ENCODE data around the gene KRT33B. TPM values are rescaled to one million over a fixed set of nuclear protein-coding genes. Genes with fewer than 3 reads are reported as not detected.
"Not testable (repeated sequence)": the region's sequence is repeated elsewhere in the genome, so short reads cannot be mapped to it uniquely, and the experiment has no call there.

KRT33B gene
- total and polyA plus RNA-seq, 2 of the 13 experiments (the other 11 are each of a cell fraction or from before 2014, with no cell fraction given): not detected

DNA sequence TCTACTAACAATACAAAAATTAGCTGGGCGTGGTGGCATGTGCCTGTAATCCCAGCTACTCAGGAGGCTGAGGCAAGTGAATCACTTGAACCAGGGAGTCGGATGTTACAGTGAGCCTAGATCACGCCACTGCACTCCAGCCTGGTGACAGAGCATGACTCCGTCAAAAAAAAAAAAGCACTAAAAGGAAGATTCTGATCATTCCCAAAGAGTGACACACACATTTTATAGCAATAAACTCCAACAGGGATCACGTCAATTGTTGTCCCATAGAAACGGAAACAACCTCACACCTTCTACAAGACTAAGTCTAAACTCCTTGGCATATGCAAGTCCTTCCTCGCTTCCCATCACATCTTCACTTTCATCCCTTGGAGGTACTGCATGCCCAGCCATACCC lies 10.5 kb upstream of the KRT33B start:
- DNase-seq (ENCODE audit: low spot score); H3K36me3 ChIP-seq (replicated peaks in 1 of 2; ENCODE audit: control insufficient read depth in 1 of 2, insufficient read depth in 2 of 2, low read length in 2 of 2); CTCF ChIA-PET (ENCODE audit: low intra/inter-chr PET ratio, low total read pairs); H3K27me3 ChIP-seq (ENCODE audit: control insufficient read depth in 1 of 2, insufficient read depth in 2 of 2, low read length in 2 of 2); BruUV-seq (replicated peaks); H3K4me3 ChIP-seq (replicated peaks in 1 of 3; ENCODE audit: insufficient read depth in 1 of 3, low read depth in 2 of 3, low read length in 3 of 3); ATAC-seq; H2AFZ ChIP-seq (ENCODE audit: low read length); intact Hi-C loops (cut with micrococcal nuclease; ENCODE audit: unreplicated experiment); H3K27ac ChIP-seq (ENCODE audit: extremely low read length, insufficient read depth, low read length); FAIRE-seq; H4K20me1 ChIP-seq (ENCODE audit: insufficient read depth, low read length); in situ Hi-C loops (cut with HindIII; ENCODE audit: extremely low pct_ligation_motif_present, low pct_unique_long_range_greater_than_20kb); H3K79me2 ChIP-seq (ENCODE audit: insufficient read depth, low read length); H3K9ac ChIP-seq (ENCODE audit: insufficient read depth, low read depth, low read length); H3K4me1 ChIP-seq (ENCODE audit: insufficient read depth, low read length); H3K4me2 ChIP-seq (ENCODE audit: low read depth, low read length); POLR2A ChIA-PET; H3K9me3 ChIP-seq (ENCODE audit: low read length): not testable (repeated sequence)
- 42% methylated on average over 7 of the region's 7 CpGs for WGBS (ENCODE audit: low lambda C conversion rate)

DNA sequence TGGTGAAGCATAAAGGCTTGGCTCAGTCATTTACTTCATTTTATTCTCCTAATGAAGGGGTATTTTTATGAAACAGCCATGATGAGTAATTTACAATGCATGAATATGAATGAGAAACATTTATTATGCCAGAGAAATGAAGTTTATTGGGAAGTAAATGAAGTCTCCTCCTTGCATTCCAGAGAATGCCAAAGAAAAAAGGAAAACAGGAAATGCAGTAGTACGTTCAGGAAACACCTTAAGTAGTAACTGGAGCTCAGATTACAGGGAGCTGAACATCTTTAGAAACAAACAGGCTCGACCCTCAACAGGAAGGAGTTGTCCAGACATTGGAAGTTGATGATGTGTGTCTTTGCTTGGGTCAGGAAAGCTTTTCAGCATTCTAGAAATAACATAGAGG lies 7.9 kb upstream of the KRT33B start:
- CTCF ChIA-PET (ENCODE audit: low intra/inter-chr PET ratio, low total read pairs): no interaction called here

More for the DNA sequence above, 7.9 kb upstream of the KRT33B start:
- intact Hi-C loops (cut with micrococcal nuclease; ENCODE audit: unreplicated experiment) (no loop called here), in situ Hi-C loops (cut with HindIII; ENCODE audit: extremely low pct_ligation_motif_present, low pct_unique_long_range_greater_than_20kb) (no loop called here)
- BruUV-seq (replicated peaks): no TSS peak
- POLR2A ChIA-PET: no interaction called here
- DNase-seq (ENCODE audit: low spot score) (no peak), ATAC-seq (no peak), FAIRE-seq (no peak)
- no peaks in the 10 kb centered on the region; a peak in 1 of 5 replicates for H3K27me3 ChIP-seq (ENCODE audit: control insufficient read depth in 1 of 2, insufficient read depth in 2 of 2, low read length in 2 of 2)
- H3K9me3 ChIP-seq (ENCODE audit: low read length): no peaks in the 10 kb centered on the region
- no peak overlapping the region for H3K9ac ChIP-seq (ENCODE audit: insufficient read depth, low read depth, low read length)
- H3K4me3 ChIP-seq (replicated peaks in 1 of 3; ENCODE audit: insufficient read depth in 1 of 3, low read depth in 2 of 3, low read length in 3 of 3): no peak overlapping the region
- no peak overlapping the region for H3K4me2 ChIP-seq (ENCODE audit: low read depth, low read length)
- no peaks in the 10 kb centered on the region for H3K4me1 ChIP-seq (ENCODE audit: insufficient read depth, low read length)
- no peak overlapping the region for H3K27ac ChIP-seq (ENCODE audit: extremely low read length, insufficient read depth, low read length)
- no peak overlapping the region for H2AFZ ChIP-seq (ENCODE audit: low read length)
- H4K20me1 ChIP-seq (ENCODE audit: insufficient read depth, low read length): no peaks in the 10 kb centered on the region
- TF ChIP-seq ZNF878 (CRISPR knock-in tag; IDR thresholded peaks at IDR 0.05) (no peak), GABPA (IDR thresholded peaks at IDR 0.05; ENCODE audit: low read depth, low read length) (no peak), GABPA (CRISPR knock-in tag; IDR thresholded peaks at IDR 0.05; ENCODE audit: low read depth) (no peak), SP2 (CRISPR knock-in tag; IDR thresholded peaks at IDR 0.05) (no peak), NFKBIZ (CRISPR knock-in tag; IDR thresholded peaks at IDR 0.05) (no peak), ZNF10 (CRISPR knock-in tag; IDR thresholded peaks at IDR 0.05; ENCODE audit: borderline replicate concordance, low read depth) (no peak), ZNF260 (CRISPR knock-in tag; IDR thresholded peaks at IDR 0.05; ENCODE audit: borderline replicate concordance, low read depth) (no peak), ZNF17 (CRISPR knock-in tag; IDR thresholded peaks at IDR 0.05) (no peak), HNRNPLL (IDR thresholded peaks at IDR 0.05; ENCODE audit: low read depth, low read length, poor library complexity, severe bottlenecking) (no peak), PHF5A (CRISPR knock-in tag; IDR thresholded peaks at IDR 0.05; ENCODE audit: low read depth, unreplicated experiment) (no peak), ZSCAN22 (CRISPR knock-in tag; IDR thresholded peaks at IDR 0.05) (no peak)
- TF ChIP-seq, protein P1, sequence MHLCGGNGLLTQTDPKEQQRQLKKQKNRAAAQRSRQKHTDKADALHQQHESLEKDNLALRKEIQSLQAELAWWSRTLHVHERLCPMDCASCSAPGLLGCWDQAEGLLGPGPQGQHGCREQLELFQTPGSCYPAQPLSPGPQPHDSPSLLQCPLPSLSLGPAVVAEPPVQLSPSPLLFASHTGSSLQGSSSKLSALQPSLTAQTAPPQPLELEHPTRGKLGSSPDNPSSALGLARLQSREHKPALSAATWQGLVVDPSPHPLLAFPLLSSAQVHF (CRISPR knock-in tag; IDR thresholded peaks at IDR 0.05): no peak
- TF ChIP-seq, protein P2, sequence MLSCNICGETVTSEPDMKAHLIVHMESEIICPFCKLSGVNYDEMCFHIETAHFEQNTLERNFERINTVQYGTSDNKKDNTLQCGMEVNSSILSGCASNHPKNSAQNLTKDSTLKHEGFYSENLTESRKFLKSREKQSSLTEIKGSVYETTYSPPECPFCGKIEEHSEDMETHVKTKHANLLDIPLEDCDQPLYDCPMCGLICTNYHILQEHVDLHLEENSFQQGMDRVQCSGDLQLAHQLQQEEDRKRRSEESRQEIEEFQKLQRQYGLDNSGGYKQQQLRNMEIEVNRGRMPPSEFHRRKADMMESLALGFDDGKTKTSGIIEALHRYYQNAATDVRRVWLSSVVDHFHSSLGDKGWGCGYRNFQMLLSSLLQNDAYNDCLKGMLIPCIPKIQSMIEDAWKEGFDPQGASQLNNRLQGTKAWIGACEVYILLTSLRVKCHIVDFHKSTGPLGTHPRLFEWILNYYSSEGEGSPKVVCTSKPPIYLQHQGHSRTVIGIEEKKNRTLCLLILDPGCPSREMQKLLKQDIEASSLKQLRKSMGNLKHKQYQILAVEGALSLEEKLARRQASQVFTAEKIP (CRISPR knock-in tag; IDR thresholded peaks at IDR 0.05; ENCODE audit: borderline replicate concordance): no peak
- H3K36me3 ChIP-seq (replicated peaks in 1 of 2; ENCODE audit: control insufficient read depth in 1 of 2, insufficient read depth in 2 of 2, low read length in 2 of 2): no peaks in the 10 kb centered on the region
- H3K79me2 ChIP-seq (ENCODE audit: insufficient read depth, low read length): no peaks in the 10 kb centered on the region
- WGBS (ENCODE audit: low lambda C conversion rate): 1% methylated on average over 2 of the region's 2 CpGs
